GM23338 (cell line): ENCODE data around the gene PAPOLG. TPM values are rescaled to one million over a fixed set of nuclear protein-coding genes. Genes with fewer than 3 reads are reported as not detected.

Source experiments
- ATAC-seq: fragments of 200-7000 bp; cut with Tn5 transposase; 3 replicates; pipeline ENCODE4 v1.9.1; 2020
- DNase-seq: peaks from one replicate; pipeline ENCODE4 v3.0.0-alpha.2; 2015; ENCODE audit warnings: low spot score
- H2AFZ ChIP-seq: fragments of 200-600 bp; sonication (generic); 2 replicates; pipeline ENCODE4 v1.8.0; 2016; ENCODE audit warnings: antibody characterized with exemption, mild to moderate bottlenecking, moderate library complexity
- H3F3A ChIP-seq: fragments of 200-600 bp; sonication (generic); replicated peaks from 2 replicates; pipeline ENCODE4 v1.8.0; 2017; ENCODE audit warnings: antibody characterized with exemption, mixed run types, low read depth
- H3K27ac ChIP-seq: fragments of 200-600 bp; sonication (generic); 2 replicates; pipeline ENCODE4 v1.6.1; 2016; ENCODE audit warnings: low read depth
- H3K27me3 ChIP-seq: fragments of 200-600 bp; sonication (generic); 2 replicates; pipeline ENCODE4 v1.8.0; 2016; ENCODE audit warnings: mild to moderate bottlenecking, mixed run types, moderate library complexity; ENCODE audit not compliant: insufficient read depth
- H3K36me3 ChIP-seq: fragments of 200-600 bp; sonication (generic); 2 replicates; pipeline ENCODE4 v1.8.0; 2016; ENCODE audit warnings: mild to moderate bottlenecking; ENCODE audit not compliant: insufficient read depth
- H3K4me1 ChIP-seq: fragments of 200-600 bp; sonication (generic); 2 replicates; pipeline ENCODE4 v1.8.0; 2016; ENCODE audit warnings: mild to moderate bottlenecking, moderate library complexity; ENCODE audit not compliant: insufficient read depth
- H3K4me2 ChIP-seq: fragments of 200-600 bp; sonication (generic); 2 replicates; pipeline ENCODE4 v1.7.1; 2017; ENCODE audit warnings: mixed run types
- H3K4me3 ChIP-seq: fragments of 200-600 bp; sonication (generic); 2 replicates; pipeline ENCODE4 v1.6.1; 2016; ENCODE audit warnings: mixed run types
- H3K79me2 ChIP-seq: fragments of 200-600 bp; sonication (generic); replicated peaks from 2 replicates; pipeline ENCODE4 v1.8.0; 2017; ENCODE audit warnings: mild to moderate bottlenecking; ENCODE audit not compliant: insufficient read depth
- H3K9me2 ChIP-seq: fragments of 200-600 bp; sonication (generic); 2 replicates; pipeline ENCODE4 v1.8.0; 2017; ENCODE audit not compliant: insufficient read depth
- H4K20me1 ChIP-seq: fragments of 200-600 bp; sonication (generic); replicated peaks from 2 replicates; pipeline ENCODE4 v1.8.0; 2017; ENCODE audit warnings: mild to moderate bottlenecking; ENCODE audit not compliant: insufficient read depth
- H3K27ac Mint-ChIP-seq: 2 replicates; pipeline ENCODE4 v1.8.0; 2020; ENCODE audit warnings: inconsistent platforms, mild to moderate bottlenecking, moderate library complexity, mixed read lengths
- H3K27me3 Mint-ChIP-seq: 3 replicates; pipeline ENCODE4 v1.8.0; 2022; ENCODE audit warnings: low read depth, mild to moderate bottlenecking, moderate library complexity, mixed read lengths, inconsistent platforms; ENCODE audit not compliant: insufficient read depth, poor library complexity
- H3K36me3 Mint-ChIP-seq: 3 replicates; pipeline ENCODE4 v1.8.0; 2021; ENCODE audit warnings: low read depth, mild to moderate bottlenecking, inconsistent platforms, moderate library complexity, mixed read lengths
- H3K4me1 Mint-ChIP-seq: 3 replicates; pipeline ENCODE4 v1.8.0; 2020; ENCODE audit warnings: mild to moderate bottlenecking, inconsistent platforms, mixed read lengths
- H3K4me3 Mint-ChIP-seq: 3 replicates; pipeline ENCODE4 v1.8.0; 2021; ENCODE audit warnings: moderate library complexity, mild to moderate bottlenecking, inconsistent platforms, mixed read lengths
- H3K9me3 Mint-ChIP-seq: 3 replicates; pipeline ENCODE4 v1.8.0; 2020; ENCODE audit warnings: moderate library complexity, mild to moderate bottlenecking, inconsistent platforms, mixed read lengths
- CREB1 ChIP-seq: fragments of 250-450 bp; sonication (Bioruptor Pico); IDR thresholded peaks from 2 replicates; pipeline ENCODE4 v1.5.0; 2020; ENCODE audit warnings: low read depth, mild to moderate bottlenecking, moderate library complexity
- CTCF ChIP-seq, 2 experiments: fragments of 200-600 bp in 1 of 2; sonication (generic) in 1 of 2; conservative IDR thresholded peaks; 2 replicates each; pipeline versions ENCODE4 v1.5.1 to v1.6.1; 2016 to 2017; ENCODE audit warnings: antibody characterized with exemption in 2 of 2, low read depth in 2 of 2, mild to moderate bottlenecking in 2 of 2, moderate library complexity in 1 of 2
- ETS1 ChIP-seq: IDR thresholded peaks from 2 replicates; pipeline ENCODE4 v1.6.1; 2016; ENCODE audit warnings: antibody characterized with exemption
- EZH2phosphoT487 ChIP-seq: fragments of 200-600 bp; sonication (generic); IDR thresholded peaks from one replicate; pipeline ENCODE4 v1.8.1; 2018; ENCODE audit warnings: antibody characterized with exemption; ENCODE audit not compliant: unreplicated experiment
- JUNB ChIP-seq: IDR thresholded peaks from one replicate; pipeline ENCODE4 v1.6.1; 2016; ENCODE audit warnings: antibody characterized with exemption; ENCODE audit not compliant: unreplicated experiment
- NANOG ChIP-seq: IDR thresholded peaks from 2 replicates; pipeline ENCODE4 v1.6.1; 2016; ENCODE audit warnings: antibody characterized with exemption, borderline replicate concordance
- POLR2AphosphoS5 ChIP-seq: IDR thresholded peaks from 2 replicates; pipeline ENCODE4 v1.6.1; 2016; ENCODE audit warnings: antibody characterized with exemption, low read depth
- STAT1 ChIP-seq: IDR thresholded peaks from one replicate; pipeline ENCODE4 v1.6.1; 2016; ENCODE audit warnings: antibody characterized with exemption; ENCODE audit not compliant: unreplicated experiment
- ZNF114 ChIP-seq: fragments of 250-450 bp; sonication (Bioruptor Pico); IDR thresholded peaks from 2 replicates; pipeline ENCODE4 v1.5.0; 2020; ENCODE audit warnings: mild to moderate bottlenecking, moderate library complexity
- ZNF331 ChIP-seq: fragments of 250-450 bp; sonication (Bioruptor Pico); IDR thresholded peaks from 2 replicates; pipeline ENCODE4 v1.5.0; 2020; ENCODE audit warnings: low read depth, mild to moderate bottlenecking, moderate library complexity
- ZNF462 ChIP-seq: fragments of 250-450 bp; sonication (Bioruptor Pico); IDR thresholded peaks from 2 replicates; pipeline ENCODE4 v1.5.0; 2020; ENCODE audit warnings: mild to moderate bottlenecking, moderate library complexity
- polyA plus RNA-seq: library from polyadenylated mRNA; unstranded; fragments of >200 nt; fragmentation: Nextera tagmentation; extraction: Ambion mirVana; gene quantifications from 2 replicates; pipeline ENCODE4 v1.2.1, GENCODE V29; 2016
- total RNA-seq: library from RNA; depleted of rRNA; stranded (reverse); fragments of >200 nt; shearing (Covaris generic); gene quantifications from 2 replicates; pipeline ENCODE4 v1.2.3, GENCODE V29; 2014

The PAPOLG gene
- total and polyA plus RNA-seq, 2 experiments from 2014 or later = 13.8 to 31.2 TPM

- no peak for TF ChIP-seq ETS1
- TF ChIP-seq ZNF114 (CRISPR knock-in tag) = no peak
- no peak for TF ChIP-seq STAT1
- TF ChIP-seq JUNB = no peak
- no peak for TF ChIP-seq EZH2phosphoT487
- no peak for TF ChIP-seq POLR2AphosphoS5
- TF ChIP-seq CTCF (conservative IDR thresholded peaks at IDR 0.05; ENCODE audit: low read depth in 2 of 2) = no peak
Measured at GRCh38 chr2:60804473-60804872, 48.4 kb downstream of the PAPOLG start (continued).

GRCh38 chr2:60806595-60806987, 50.5 kb downstream of the PAPOLG start:
- Histone ChIP-seq H3K27me3 (no peaks in the 10 kb centered on the region), H3K36me3 (no peaks in the 10 kb centered on the region), H3K4me2 (no peak overlapping the region), H3K27ac (no peak overlapping the region), H3F3A (no peaks in the 10 kb centered on the region), H4K20me1 (no peaks in the 10 kb centered on the region; the same call in 1 of the 2 replicates), H3K4me3 (no peak overlapping the region), H2AFZ (no peak overlapping the region), H3K9me2 (no peaks in the 10 kb centered on the region), H3K79me2 (no peaks in the 10 kb centered on the region), H3K4me1 (peaks cover 4% of the 10 kb centered on the region; the same call in 1 of the 2 replicates)
- Mint-ChIP-seq H3K27me3 (peaks cover 4% of the 10 kb centered on the region), H3K4me1 (peaks cover 14% of the 10 kb centered on the region), H3K9me3 (no peaks in the 10 kb centered on the region), H3K27ac (no peak overlapping the region; the same call in 1 of the 2 replicates), H3K4me3 (no peak overlapping the region), H3K36me3 (no peaks in the 10 kb centered on the region)
- ATAC-seq = no peak
- DNase-seq = no peak
- TF ChIP-seq EZH2phosphoT487 = no peak
- TF ChIP-seq POLR2AphosphoS5 = no peak
- no peak for TF ChIP-seq NANOG
- no peak for TF ChIP-seq CREB1
- no peak for TF ChIP-seq ZNF462 (CRISPR knock-in tag)
- TF ChIP-seq ETS1 = no peak
- no peak for TF ChIP-seq ZNF114 (CRISPR knock-in tag)
- no peak for TF ChIP-seq CTCF (conservative IDR thresholded peaks at IDR 0.05; ENCODE audit: low read depth in 2 of 2)
- TF ChIP-seq ZNF331 (CRISPR knock-in tag) = no peak
